ENCODE results near the gene UBL4A.
A peak's percentile ranks its signal among the peaks of the same experiment; 100 is the strongest.

UBL4A gene

DNA sequence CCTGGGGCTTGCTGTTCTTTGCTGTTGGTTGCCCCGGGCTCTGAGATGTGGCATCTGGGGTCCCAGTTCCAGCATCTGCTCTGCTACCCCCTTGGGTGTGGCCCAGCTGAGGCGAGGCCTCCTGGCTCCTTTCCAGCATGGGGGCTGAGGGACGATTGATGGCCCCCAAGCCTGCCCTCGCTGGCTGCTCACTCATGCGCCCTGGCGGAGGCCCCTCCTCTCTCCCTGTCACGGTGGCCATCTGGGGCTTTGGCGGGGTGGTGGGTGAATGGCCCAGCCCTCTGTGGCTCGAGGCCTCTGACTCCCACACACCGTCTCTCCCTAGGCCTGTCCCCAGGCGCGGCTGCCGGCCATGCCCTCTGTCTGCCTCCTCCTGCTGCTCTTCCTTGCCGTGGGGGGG lies 26.6 kb downstream of the UBL4A start:
- DNase-seq, result no peak

DNA sequence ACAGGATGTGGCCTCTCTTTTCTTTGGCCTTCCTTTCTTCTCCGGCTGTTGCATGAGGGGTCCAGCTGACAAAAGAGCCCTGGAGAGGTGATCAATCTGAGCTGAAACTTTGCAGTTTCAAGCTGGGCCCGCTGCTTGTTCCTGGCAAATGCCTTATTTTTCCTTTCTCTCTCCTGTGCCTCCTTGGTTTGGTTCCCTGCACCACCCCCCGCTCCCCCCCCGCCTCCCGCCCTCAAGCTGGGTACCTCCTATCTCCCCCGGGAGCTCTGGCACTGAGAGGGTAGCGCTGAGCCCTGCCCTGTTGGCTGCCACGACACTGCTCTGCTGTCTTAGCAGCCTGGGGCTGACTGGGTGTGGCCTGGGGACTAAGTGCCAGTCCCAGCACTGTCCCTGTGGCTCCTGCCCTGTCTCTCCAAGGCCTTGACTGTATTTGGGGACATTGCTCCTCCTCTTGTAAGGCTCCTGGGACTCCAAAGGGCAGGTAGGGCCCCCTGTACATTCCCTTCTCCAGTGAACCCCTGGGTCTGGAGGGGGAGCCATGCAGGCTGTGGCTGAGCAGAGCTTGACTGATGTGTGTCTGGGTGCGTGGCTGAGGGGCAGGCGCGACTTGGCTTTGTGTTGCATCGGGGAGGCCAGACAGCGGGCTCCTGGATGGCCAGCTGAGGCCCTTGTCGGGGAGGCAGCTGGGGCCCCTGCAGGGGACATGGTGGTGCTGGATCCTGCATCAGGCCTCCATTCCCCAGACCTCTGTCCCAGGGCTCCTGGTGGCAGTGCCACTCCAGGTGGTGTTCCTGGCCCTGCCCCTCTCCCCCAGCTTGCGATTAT lies 27.2 kb downstream of the UBL4A start:
- no peak for DNase-seq

DNA sequence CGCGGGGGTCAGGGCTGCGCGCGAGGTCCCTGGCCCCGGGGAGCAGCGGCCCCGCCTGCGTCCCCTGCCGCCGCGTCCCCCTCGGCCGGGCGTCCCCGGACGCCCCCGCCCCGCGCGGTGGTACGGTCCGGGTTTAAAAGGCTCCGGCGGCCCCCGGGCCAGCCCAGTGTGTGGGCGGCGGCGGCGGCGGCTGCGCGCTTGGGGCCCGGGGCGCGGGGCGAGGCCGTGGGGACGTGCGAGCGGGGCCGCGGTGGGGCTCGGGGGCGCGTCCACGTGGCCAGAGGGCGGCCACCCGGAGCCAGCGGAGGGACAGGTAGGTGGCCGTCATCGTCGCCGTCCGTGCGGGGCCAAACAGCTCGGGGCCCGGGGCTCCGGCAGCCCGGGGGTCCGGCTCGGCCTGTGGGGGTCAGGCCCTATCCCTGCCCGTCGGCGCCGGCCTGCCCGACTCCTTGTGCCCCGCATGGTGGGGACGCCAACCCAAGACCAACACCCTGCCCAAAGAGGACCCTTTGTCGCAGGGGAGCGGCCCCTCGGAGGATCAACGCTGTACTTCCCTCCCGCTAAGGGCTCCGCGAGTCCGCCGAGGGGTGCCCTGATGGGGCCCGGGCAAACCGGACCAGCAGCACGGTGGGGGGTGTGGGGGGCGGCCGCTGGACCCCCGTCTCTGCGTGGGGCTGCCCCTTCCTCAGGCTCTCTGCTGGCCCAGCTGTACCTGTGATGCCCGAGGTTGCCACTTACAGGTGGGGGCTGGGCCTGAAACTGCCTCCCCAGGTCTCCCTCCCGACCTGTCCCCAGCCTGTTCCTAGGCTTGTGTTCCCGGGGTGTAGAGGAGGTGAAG lies 28.1 kb downstream of the UBL4A start, which contains the start of gene PLXNA3:
TSS of gene PLXNA3 (plus strand) at position 166 of the 838 bp plus-strand sequence. CDS start 1,903 bp downstream, outside the sequence.
- peak; percentile 57 for DNase-seq

DNA sequence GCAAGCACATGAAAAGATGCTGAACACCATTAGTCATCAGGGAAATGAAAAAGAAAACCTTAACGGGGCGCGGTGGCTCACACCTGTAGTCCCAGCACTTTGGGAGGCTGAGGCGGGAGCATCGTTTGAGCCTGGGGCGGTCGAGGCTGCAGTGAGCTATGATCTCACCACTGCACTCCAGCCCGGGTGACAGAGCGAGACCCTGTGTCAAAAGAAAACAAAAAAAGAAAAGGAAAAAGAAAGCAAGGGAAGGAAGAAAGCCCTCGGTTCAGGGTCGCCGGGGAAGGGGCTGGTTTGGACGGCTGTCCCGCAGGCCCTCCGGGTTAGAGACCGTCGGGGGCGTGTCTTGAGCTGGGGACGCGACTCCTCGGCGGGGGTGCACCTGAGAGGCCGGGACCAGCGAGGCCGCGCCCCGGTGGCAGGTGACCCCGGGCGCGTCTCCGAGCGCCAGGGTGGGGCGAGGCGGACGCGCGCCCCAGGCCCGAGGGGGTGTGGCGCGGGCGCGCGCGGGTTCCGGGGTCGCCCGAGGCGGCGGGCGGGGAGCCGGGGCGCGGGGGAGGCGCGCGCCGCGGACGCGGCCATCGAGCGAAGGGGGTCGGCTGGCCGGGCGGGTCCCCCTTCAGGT lies 28.8 kb downstream of the UBL4A start:
- peak; percentile 30 for DNase-seq

GRCh38 chrX:154452823-154453222 lies 33.6 kb downstream of the UBL4A start:
- DNase-seq, result no peak

- no peak for DNase-seq
These were observed 36.1 kb downstream of the UBL4A start for GRCh38 chrX:154450312-154450711.

DNA sequence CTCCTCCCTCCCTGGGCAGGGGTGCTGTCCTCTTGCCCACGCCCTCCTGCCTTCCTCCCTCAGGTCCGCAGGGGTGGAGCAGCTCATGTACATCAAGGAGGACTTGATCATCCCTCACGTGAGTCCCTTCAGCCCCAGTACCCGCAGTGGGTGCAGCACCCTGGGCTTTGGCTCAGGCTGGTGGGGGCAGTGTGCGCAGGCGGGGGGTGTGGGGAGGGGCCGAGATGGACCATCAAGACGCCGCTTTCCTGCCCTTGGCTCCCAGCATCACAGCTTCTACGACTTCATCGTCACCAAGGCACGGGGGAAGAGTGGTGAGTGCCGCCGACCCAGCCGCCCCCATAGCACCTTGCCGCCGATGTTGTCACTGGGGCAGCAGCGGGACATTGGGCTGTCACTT lies 36.8 kb downstream of the UBL4A start:
- no peak for DNase-seq

DNA sequence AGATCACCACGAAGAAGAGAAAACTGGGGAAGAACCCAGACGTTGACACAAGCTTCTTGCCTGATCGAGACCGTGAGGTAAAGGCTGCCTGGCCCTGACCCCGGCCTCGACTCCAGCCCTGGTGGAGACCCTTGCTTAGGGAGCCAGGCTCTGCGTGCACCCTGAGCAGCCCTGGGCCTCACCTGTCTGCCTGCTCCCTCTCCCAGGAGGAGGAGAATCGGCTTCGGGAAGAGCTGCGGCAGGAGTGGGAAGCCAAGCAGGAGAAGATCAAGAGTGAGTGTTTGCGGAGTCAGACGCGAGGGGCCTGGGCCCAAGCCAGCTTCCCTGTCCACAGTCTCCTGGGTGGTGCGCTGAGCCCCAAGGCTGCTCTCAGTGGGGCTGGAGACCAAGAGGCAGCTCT lies 37.9 kb downstream of the UBL4A start:
- DNase-seq, result no peak

DNA sequence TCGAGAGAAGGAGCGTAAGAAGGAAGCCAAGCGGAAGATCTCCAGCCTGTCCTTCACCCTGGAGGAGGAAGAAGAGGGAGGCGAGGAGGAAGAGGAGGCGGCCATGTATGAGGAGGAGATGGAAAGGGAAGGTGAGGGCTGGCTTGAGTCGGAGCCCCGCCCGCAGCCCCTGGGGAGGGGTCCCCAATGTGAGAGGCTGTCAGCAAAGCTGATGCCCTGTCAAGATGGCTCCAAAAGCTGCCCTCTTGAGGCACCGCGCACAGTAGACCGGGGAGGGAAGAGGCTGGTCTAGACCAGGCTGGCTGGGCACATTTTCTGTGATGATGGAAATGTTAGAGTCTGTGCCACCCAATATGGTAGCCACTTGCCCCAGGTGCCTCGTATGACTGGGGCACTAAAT lies 40.0 kb downstream of the UBL4A start:
- DNase-seq, result no peak

- no peak for DNase-seq
These were observed 40.6 kb downstream of the UBL4A start for GRCh38 chrX:154445776-154446175.

DNA sequence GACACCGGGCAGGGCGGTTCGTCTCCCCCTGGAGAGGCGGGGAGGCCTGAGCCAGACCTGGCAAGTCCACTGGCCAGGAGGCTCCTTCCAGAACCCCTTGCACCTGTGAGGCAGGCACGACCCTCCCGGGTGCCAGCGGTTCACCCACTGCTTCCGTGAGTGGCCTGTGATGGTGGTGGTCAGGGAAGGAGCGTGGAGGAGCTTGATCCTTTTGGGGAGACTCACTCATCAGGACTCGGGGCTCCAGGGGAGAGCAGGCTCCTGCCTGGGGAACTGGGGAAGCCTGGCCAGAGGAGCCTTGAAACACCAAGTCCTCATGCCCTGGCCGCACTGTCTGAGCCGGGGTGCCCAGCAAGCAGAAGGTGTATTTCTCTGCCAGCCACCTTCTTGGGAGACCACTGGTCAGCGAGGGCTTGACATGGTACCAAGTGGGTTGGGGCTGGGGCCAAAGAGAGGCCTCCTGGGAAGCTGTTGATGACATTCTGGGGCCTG lies 41.6 kb downstream of the UBL4A start:
- DNase-seq, result no peak

- DNase-seq, result peak; percentile 65
These were observed 42.2 kb downstream of the UBL4A start, which contains the start of gene FAM50A for GRCh38 chrX:154443992-154444754. FAM50A (plus strand) TSS chrX:154444141; CDS start chrX:154444236, 95 bp downstream.

- DNase-seq, result no peak
These were observed 42.9 kb downstream of the UBL4A start for GRCh38 chrX:154443479-154443910.

- DNase-seq, result no peak
These were observed 44.3 kb downstream of the UBL4A start for GRCh38 chrX:154441984-154442707.

DNA sequence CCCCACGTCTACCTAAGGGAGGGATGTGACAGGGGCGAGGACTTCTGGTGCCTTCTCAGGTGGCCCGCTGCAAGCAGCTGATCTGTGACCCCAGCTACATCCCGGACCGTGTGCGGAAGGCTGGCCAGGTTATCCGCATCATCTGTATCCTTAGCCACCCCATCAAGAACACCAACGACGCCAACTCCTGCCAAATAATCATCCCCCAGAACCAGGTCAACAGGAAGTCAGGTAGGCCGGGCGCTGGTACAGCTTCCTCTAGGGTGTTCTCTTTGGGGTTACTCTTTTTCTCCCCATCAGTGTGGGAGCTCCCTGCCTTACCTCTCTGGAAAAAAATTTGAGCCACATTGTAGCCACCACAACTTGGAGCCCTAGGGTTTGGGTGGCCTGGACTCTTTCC lies 44.9 kb downstream of the UBL4A start:
- DNase-seq, result no peak

DNA sequence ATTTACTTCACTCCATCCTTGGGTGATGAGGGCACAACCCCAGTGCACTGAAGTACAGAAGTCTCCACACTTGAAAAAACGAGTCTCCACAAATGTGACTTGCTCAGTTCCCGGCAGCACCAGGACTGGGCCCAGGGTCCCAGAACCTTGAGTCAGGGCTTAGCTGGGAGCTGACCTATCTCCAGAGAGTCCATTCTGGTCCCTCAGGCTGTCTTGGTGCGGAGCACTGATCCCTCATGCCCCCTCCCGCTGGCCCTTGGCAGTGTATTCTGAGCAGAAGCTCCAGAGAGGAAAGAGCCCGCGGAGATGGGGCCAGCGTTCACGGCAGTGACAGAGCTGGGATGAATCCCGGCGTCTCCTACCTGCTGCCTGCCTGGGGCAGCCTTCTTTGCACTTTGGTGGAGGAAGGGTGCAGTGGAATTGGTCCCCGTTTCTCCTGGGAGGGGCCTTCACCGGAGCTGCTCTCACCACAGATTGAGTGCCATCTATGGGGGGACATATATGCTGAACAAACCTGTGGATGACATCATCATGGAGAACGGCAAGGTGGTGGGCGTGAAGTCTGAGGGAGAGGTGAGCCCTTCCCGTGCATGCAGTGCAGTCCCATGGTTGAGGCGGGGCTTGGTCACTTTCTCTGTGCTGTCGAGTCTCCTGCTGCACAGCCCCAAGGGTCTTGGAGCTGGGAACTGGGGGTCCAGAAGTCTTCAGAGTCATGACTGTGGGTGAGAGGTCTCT lies 45.6 kb downstream of the UBL4A start:
- no peak for DNase-seq

DNA sequence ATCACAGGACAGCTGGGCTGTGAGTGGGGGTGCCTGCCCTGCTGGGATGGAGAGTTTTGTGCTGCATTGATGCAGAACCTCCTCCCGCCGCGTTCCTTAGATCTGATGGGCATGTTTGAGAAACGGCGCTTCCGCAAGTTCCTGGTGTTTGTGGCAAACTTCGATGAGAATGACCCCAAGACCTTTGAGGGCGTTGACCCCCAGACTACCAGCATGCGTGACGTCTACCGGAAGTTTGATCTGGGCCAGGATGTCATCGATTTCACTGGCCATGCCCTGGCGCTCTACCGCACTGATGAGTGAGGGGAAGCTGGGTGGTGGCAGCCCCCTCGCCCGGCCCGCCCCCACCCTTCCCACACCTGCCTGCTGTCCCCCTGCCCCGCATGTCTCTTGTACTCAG lies 46.6 kb downstream of the UBL4A start:
- DNase-seq, result no peak

- no peak for DNase-seq
These were observed 48.2 kb downstream of the UBL4A start for GRCh38 chrX:154437971-154438893.

DNA sequence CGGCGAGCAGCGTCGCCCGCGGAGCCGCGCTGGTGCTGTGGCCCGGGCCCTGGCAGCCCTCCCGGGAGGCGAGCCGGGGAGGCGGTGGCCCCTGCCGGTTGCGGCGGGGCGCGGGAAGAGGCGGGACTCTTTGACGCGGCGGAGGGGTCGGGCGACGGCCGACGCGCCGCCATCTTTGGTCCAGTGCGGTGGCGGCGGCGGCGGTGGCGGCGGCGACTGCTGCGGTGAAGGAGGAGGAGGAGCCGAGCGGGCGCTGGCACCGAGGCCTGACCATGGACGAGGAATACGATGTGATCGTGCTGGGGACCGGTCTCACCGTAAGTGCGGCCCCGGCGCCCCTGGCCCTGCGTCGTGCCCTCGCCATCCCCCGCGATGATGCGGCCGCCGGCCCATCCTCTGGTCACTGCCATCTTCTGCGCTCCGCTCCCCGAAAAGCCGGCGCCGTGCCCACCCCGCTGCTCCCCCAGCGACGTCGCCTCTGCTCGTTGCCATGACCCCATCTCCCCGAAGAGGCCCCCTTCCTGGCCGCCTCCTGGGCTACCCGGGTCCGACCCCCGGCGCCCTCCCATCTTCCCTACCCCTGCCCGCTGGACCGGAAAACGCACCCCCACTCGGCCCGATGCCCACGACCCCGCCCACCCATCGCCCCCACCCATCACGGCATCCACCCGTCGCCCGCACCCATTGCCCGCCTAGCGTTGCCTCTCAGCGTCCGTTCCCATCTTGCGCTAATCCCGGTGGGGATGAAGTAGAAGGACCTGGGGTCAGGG lies 49.2 kb downstream of the UBL4A start, which contains the start of gene GDI1:
TSS of gene GDI1 (plus strand) at position 172 of the 770 bp plus-strand sequence. CDS start at position 273, 101 bp downstream.
- DNase-seq, result peak; percentile 67
